ENCODE data around the gene UBL3.
A peak's percentile ranks its signal among the peaks of the same experiment; 100 is the strongest.

Gene UBL3

DNA sequence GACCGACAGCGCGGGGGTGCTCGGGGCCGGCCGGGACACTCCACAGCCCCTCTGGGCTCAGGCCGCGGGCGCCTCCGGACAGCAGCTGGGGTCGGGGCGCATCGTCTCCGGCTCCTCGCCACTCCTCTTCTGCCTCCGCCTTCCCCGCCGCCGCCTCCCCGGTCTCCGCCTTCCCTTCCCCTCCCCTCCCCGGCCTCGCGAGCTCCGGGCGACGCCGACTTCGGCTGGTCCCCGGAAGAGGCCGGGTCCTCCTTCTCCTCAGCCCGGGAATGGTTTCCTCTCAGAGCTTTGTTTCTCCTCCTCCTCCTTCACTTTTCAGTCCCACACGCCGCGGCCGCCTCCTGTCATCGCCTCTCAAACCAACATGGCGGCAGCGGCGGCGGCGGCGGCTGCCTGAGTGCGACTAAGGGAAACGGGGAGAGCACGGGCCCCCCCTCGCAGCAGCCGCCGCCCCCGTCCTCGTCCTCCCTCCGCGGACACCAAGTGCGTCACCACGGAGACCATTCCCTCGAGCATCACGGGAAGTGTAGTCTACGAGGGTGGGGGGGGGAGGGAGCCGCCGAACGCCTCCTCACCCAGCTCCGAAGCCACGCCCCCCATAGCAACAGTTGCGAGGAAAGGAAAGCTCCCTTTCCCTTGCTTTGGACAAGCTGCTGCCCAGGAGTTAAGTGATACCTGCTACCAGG is at the start of gene UBL3:
Gene UBL3, minus strand, starts transcription at position 405 of the 686 bp plus-strand sequence. CDS start 1,079 bp downstream, outside the sequence.
- TF ChIP-seq, protein P1, sequence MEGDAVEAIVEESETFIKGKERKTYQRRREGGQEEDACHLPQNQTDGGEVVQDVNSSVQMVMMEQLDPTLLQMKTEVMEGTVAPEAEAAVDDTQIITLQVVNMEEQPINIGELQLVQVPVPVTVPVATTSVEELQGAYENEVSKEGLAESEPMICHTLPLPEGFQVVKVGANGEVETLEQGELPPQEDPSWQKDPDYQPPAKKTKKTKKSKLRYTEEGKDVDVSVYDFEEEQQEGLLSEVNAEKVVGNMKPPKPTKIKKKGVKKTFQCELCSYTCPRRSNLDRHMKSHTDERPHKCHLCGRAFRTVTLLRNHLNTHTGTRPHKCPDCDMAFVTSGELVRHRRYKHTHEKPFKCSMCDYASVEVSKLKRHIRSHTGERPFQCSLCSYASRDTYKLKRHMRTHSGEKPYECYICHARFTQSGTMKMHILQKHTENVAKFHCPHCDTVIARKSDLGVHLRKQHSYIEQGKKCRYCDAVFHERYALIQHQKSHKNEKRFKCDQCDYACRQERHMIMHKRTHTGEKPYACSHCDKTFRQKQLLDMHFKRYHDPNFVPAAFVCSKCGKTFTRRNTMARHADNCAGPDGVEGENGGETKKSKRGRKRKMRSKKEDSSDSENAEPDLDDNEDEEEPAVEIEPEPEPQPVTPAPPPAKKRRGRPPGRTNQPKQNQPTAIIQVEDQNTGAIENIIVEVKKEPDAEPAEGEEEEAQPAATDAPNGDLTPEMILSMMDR (IDR thresholded peaks at IDR 0.05; ENCODE audit: borderline replicate concordance, insufficient read depth, low read depth, low read length): no peak
- H3K4me3 ChIP-seq (ENCODE audit: low read depth, low read length): peak within 1 kb of the TSS; percentile 92

DNA sequence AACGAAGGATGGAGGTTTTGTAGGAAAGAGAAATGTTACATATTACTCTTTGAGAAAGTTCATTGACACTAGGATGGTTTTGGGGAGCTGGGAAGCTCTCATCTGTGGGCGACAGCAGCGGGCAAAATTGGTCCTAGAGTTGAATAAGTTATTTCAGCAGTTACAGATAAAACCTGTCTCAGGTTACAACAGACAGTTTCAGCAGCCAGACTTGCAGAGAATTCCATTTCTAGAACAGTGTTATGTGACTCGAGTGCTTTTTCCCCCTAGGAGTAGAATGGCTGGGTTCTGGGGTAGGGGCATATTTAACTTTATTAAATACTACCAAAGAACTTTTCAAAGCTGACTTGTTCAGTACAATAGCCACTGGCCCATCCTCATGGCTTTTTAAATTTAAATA is 46.7 kb upstream of the UBL3 start:
- TF ChIP-seq, protein P1 (IDR thresholded peaks at IDR 0.05; ENCODE audit: borderline replicate concordance, insufficient read depth, low read depth, low read length): no peak
- H3K4me3 ChIP-seq (ENCODE audit: low read depth, low read length): no peak overlapping the region

GRCh38 chr13:29893438-29893837 is 43.0 kb upstream of the UBL3 start:
- TF ChIP-seq, protein P1 (IDR thresholded peaks at IDR 0.05; ENCODE audit: borderline replicate concordance, insufficient read depth, low read depth, low read length): no peak

DNA sequence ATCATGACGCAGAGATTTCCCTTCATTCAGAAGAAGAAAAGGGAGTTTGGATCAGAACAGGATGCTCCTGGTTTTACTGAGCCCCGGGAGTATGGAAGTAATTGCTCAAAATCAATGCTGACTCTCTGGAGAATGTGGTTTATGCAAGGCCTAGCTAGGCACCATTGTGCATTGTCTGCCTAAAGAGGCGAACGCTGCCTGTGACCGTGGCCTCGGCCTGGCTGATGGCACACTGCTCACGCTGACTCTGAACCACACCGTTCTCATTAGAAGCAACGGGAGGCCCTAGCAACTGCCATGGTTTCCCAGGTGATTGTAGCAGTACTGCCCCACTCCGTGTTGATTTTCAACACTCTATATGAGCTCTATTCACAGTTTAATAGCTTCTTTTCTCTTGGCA is 41.7 kb upstream of the UBL3 start:
- TF ChIP-seq, protein P1 (IDR thresholded peaks at IDR 0.05; ENCODE audit: borderline replicate concordance, insufficient read depth, low read depth, low read length): no peak
- H3K4me3 ChIP-seq (ENCODE audit: low read depth, low read length): no peak overlapping the region

More at GRCh38 chr13:29893438-29893837, 43.0 kb upstream of the UBL3 start:
- no peak overlapping the region for H3K4me3 ChIP-seq (ENCODE audit: low read depth, low read length)

DNA sequence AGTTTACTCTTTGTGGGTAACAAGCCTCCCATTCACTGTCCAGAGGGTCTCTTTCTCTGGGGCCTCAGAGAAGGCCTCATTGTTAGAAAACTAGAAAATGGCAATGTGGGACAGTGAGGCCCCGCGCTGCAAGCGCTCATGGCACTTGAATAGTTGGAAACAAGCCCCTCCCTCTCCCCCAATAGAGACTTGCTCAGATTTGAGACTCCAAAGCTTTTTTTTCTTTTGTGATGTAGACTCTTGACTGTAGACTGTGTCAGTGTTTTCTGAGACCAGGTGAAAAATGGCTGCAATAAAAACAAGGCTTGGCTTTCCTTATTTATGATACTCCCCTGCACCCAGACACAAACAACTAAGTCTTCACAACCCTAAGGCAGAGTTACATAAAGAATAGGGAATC is 38.7 kb upstream of the UBL3 start:
- TF ChIP-seq, protein P1 (IDR thresholded peaks at IDR 0.05; ENCODE audit: borderline replicate concordance, insufficient read depth, low read depth, low read length): no peak
- H3K4me3 ChIP-seq (ENCODE audit: low read depth, low read length): no peak overlapping the region

DNA sequence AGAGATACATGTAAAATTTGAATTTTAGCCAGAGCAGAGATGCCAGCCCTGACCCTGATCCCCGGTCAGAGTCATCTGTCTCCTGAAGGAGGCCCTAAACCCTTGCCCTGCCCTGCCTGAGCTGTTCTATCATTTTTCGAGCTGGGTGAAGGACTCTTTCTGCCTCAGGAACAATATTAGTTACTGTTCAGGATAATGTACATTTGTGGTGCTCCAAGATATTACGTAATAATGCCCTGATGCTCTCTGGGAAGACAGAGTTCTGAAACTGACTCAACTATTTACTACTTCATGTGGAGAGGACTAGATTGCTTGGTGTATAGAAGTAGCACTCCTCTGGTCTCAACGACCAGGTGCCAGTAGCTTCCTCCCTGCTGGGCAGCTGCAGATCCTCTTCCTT is 37.9 kb upstream of the UBL3 start:
- H3K4me3 ChIP-seq (ENCODE audit: low read depth, low read length): no peak overlapping the region
- TF ChIP-seq, protein P1 (IDR thresholded peaks at IDR 0.05; ENCODE audit: borderline replicate concordance, insufficient read depth, low read depth, low read length): no peak

GRCh38 chr13:29887686-29888085 is 37.3 kb upstream of the UBL3 start:
- H3K4me3 ChIP-seq (ENCODE audit: low read depth, low read length): no peak overlapping the region
- TF ChIP-seq, protein P1 (IDR thresholded peaks at IDR 0.05; ENCODE audit: borderline replicate concordance, insufficient read depth, low read depth, low read length): no peak
